ENCODE results near the gene FILIP1L.

The FILIP1L gene

GRCh38 chr3:100082714-100083113 lies 31.6 kb downstream of the FILIP1L start:
- TF ChIP-seq FOXP2 (optimal IDR thresholded peaks at IDR 0.05; ENCODE audit: borderline replicate concordance, extremely low read depth, extremely low read length, insufficient read depth): no peak
- no peak for TF ChIP-seq SIN3A (IDR thresholded peaks at IDR 0.05; ENCODE audit: borderline replicate concordance, insufficient read depth, low read length)
- no peak for TF ChIP-seq POLR2AphosphoS5 (IDR thresholded peaks at IDR 0.05; ENCODE audit: low read depth, low read length)

DNA sequence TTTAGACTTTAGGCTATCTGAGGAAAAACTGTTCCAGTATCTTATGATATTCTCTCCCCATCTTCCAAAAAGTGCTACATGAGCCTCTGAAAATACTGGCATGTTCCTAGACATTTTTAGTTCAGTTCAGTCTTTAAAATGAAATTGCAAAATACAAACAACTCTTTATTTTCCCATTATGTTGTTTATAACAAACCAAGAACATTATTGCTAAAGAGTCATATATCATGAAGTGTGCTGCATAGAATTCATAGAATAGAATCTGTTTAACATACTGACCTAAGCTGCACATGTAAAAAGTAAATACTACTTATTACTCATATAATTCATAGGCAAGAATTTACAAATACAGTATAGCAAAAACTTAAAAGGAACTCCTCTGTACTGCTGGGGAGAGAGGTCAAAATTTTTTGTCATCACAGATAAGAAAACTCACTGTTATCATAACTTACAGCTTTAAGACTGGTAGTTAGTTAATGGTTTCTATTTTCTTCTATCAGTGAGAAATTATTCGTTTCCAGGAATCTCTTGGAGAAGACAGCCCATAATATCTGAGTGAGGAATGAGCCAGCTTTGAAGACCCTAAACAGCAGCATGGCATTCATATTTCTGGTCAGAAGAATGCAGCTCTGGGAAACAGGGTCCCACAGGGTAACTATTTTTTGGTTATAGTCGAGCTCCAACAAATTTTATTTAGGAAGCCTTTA lies 32.2 kb downstream of the FILIP1L start:
- TF ChIP-seq REST (IDR thresholded peaks at IDR 0.05; ENCODE audit: insufficient read depth in 1 of 2, low read depth in 2 of 2, low read length in 2 of 2) (no peak), SIN3A (IDR thresholded peaks at IDR 0.05; ENCODE audit: borderline replicate concordance, insufficient read depth, low read length) (no peak), TAF1 (IDR thresholded peaks at IDR 0.05; ENCODE audit: borderline replicate concordance, insufficient read depth, low read length) (no peak), FOXP2 (optimal IDR thresholded peaks at IDR 0.05; ENCODE audit: borderline replicate concordance, extremely low read depth, extremely low read length, insufficient read depth) (no peak), POLR2AphosphoS5 (IDR thresholded peaks at IDR 0.05; ENCODE audit: low read depth, low read length) (no peak)

- TF ChIP-seq SIN3A (IDR thresholded peaks at IDR 0.05; ENCODE audit: borderline replicate concordance, insufficient read depth, low read length): no peak
- TF ChIP-seq TAF1 (IDR thresholded peaks at IDR 0.05; ENCODE audit: borderline replicate concordance, insufficient read depth, low read length): no peak
- TF ChIP-seq POLR2AphosphoS5 (IDR thresholded peaks at IDR 0.05; ENCODE audit: low read depth, low read length): no peak
- no peak for TF ChIP-seq REST (IDR thresholded peaks at IDR 0.05; ENCODE audit: insufficient read depth in 1 of 2, low read depth in 2 of 2, low read length in 2 of 2)
- TF ChIP-seq FOXP2 (optimal IDR thresholded peaks at IDR 0.05; ENCODE audit: borderline replicate concordance, extremely low read depth, extremely low read length, insufficient read depth): no peak
Observed at GRCh38 chr3:100081311-100081710, 33.0 kb downstream of the FILIP1L start.

- no peak for TF ChIP-seq REST (IDR thresholded peaks at IDR 0.05; ENCODE audit: insufficient read depth in 1 of 2, low read depth in 2 of 2, low read length in 2 of 2)
- TF ChIP-seq POLR2AphosphoS5 (IDR thresholded peaks at IDR 0.05; ENCODE audit: low read depth, low read length): no peak
- TF ChIP-seq FOXP2 (optimal IDR thresholded peaks at IDR 0.05; ENCODE audit: borderline replicate concordance, extremely low read depth, extremely low read length, insufficient read depth): no peak
- no peak for TF ChIP-seq SIN3A (IDR thresholded peaks at IDR 0.05; ENCODE audit: borderline replicate concordance, insufficient read depth, low read length)
- no peak for TF ChIP-seq TAF1 (IDR thresholded peaks at IDR 0.05; ENCODE audit: borderline replicate concordance, insufficient read depth, low read length)
Observed at GRCh38 chr3:100080573-100080972, 33.7 kb downstream of the FILIP1L start.

DNA sequence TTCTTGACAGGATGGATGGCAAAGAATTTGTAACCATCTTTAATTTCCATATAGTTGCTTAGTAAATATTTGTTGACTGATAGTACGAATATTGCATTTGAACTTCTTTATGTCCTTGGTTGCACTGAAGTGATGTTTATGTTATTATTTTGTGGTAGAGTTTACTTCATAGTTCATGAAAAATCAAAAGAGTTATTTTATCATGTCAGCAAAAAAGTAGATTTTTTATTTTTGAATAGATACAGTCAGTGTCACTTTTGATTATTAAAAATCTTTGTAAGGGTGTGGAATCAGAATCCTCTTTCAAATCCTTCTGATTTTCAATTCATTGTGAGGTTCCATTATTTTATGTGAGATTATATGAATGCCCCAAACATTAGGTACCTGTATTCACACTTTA lies 35.0 kb downstream of the FILIP1L start:
- no peak for TF ChIP-seq SIN3A (IDR thresholded peaks at IDR 0.05; ENCODE audit: borderline replicate concordance, insufficient read depth, low read length)
- no peak for TF ChIP-seq REST (IDR thresholded peaks at IDR 0.05; ENCODE audit: insufficient read depth in 1 of 2, low read depth in 2 of 2, low read length in 2 of 2)
- TF ChIP-seq POLR2AphosphoS5 (IDR thresholded peaks at IDR 0.05; ENCODE audit: low read depth, low read length): no peak
- TF ChIP-seq FOXP2 (optimal IDR thresholded peaks at IDR 0.05; ENCODE audit: borderline replicate concordance, extremely low read depth, extremely low read length, insufficient read depth): no peak
- no peak for TF ChIP-seq TAF1 (IDR thresholded peaks at IDR 0.05; ENCODE audit: borderline replicate concordance, insufficient read depth, low read length)
